ENCODE results near the gene NLN.
"Not testable (repeated sequence)": the region's sequence is repeated elsewhere in the genome, so short reads cannot be mapped to it uniquely, and the experiment has no call there.

The NLN gene

GRCh38 chr5:65775476-65775875, 53.5 kb downstream of the NLN start:
- no peak for DNase-seq

GRCh38 chr5:65776441-65777141, 54.6 kb downstream of the NLN start:
- no peak for DNase-seq

- DNase-seq: no peak
Measured at GRCh38 chr5:65778126-65778525, 56.1 kb downstream of the NLN start.

GRCh38 chr5:65779643-65780042, 57.6 kb downstream of the NLN start:
- DNase-seq: no peak

GRCh38 chr5:65788296-65788695, 66.3 kb downstream of the NLN start:
- DNase-seq: not testable (repeated sequence)

- no peak for DNase-seq
Measured at GRCh38 chr5:65790371-65791163, 68.6 kb downstream of the NLN start.

- no peak for DNase-seq
Measured at GRCh38 chr5:65791712-65792673, 70.0 kb downstream of the NLN start.

GRCh38 chr5:65796269-65796668, 74.3 kb downstream of the NLN start:
- no peak for DNase-seq

GRCh38 chr5:65796751-65797316, 74.8 kb downstream of the NLN start:
- DNase-seq: no peak

- DNase-seq: no peak
Measured at GRCh38 chr5:65797481-65797880, 75.5 kb downstream of the NLN start.

GRCh38 chr5:65799857-65800256, 77.9 kb downstream of the NLN start:
- no peak for DNase-seq

- DNase-seq: no peak
Measured at GRCh38 chr5:65800775-65801174, 78.8 kb downstream of the NLN start.

GRCh38 chr5:65801352-65801783, 79.4 kb downstream of the NLN start:
- DNase-seq: no peak

GRCh38 chr5:65802080-65802479, 80.1 kb downstream of the NLN start:
- no peak for DNase-seq

GRCh38 chr5:65802820-65803219, 80.8 kb downstream of the NLN start:
- DNase-seq: no peak

- DNase-seq: no peak
Measured at GRCh38 chr5:65803699-65804391, 81.8 kb downstream of the NLN start.

- DNase-seq: no peak
Measured at GRCh38 chr5:65805089-65805488, 83.1 kb downstream of the NLN start.

GRCh38 chr5:65807494-65807893, 85.5 kb downstream of the NLN start:
- not testable (repeated sequence) for DNase-seq

GRCh38 chr5:65808251-65808741, 86.3 kb downstream of the NLN start:
- DNase-seq: no peak

GRCh38 chr5:65808818-65809217, 86.8 kb downstream of the NLN start:
- DNase-seq: no peak

GRCh38 chr5:65809817-65810531, 88.0 kb downstream of the NLN start:
- DNase-seq: no peak
